ENCODE data around the gene LHFPL3. TPM values are rescaled to one million over a fixed set of nuclear protein-coding genes. Genes with fewer than 3 reads are reported as not detected.

The LHFPL3 gene
- polyA plus RNA-seq, 3 donors = 0.02 TPM; not detected in 2

DNA sequence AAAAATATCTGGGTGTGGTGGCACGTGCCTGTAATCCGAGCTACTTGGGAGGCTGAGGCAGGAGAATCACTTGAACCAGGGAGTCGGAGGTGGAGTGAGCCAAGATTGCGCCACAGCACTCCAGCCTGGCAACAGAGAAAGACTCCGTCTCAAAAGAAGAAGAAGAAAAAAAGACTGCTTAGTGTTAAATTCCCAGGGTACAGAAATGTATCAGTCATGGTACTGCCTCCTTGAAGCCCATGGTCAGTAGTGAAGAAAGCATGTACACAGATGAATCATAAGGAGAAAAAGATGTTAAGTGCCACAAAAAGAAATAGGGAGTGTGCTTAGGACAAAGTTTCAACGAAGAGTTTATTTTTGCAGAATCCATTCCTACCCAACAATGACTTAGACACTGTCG lies 623.1 kb downstream of the LHFPL3 start:
- no peak overlapping the region for H3K27ac ChIP-seq (ENCODE audit: low read depth, low read length)

GRCh38 chr7:104955276-104955675 lies 626.9 kb downstream of the LHFPL3 start:
- WGBS, 3 donors = 71 to 91% (median 87%) methylated on average over 2 of the region's 2 CpGs
- H3K27ac ChIP-seq (ENCODE audit: low read depth, low read length) = no peak overlapping the region

More for the DNA sequence above, 623.1 kb downstream of the LHFPL3 start:
- WGBS, 3 donors = 63 to 76% (median 64%) methylated on average over 7 of the region's 7 CpGs

Other genes starting within 250 kb of the LHFPL3 start
- gene ORC5, start 120.6 kb upstream of the LHFPL3 start, polyA plus RNA-seq = 10 to 100 TPM in 1 of 3 donors, 1 to 10 TPM in 2; 5.2 to 13.4 (median 6.7) TPM